ENCODE measurements around the gene ALOXE3.

Gene ALOXE3

GRCh38 chr17:8051831-8052230 is 66.5 kb downstream of the ALOXE3 start:
- H3K27ac ChIP-seq (ENCODE audit: low read depth, low read length), result no peak overlapping the region
- H3K36me3 ChIP-seq (ENCODE audit: control insufficient read depth, insufficient read depth, low read length), result no peaks in the 10 kb centered on the region
- no peak overlapping the region for H3K4me3 ChIP-seq (ENCODE audit: low read depth, low read length)
- H3K9me3 ChIP-seq (ENCODE audit: control insufficient read depth, insufficient read depth, low read depth, low read length), result no peaks in the 10 kb centered on the region
- H3K27me3 ChIP-seq (ENCODE audit: control insufficient read depth, insufficient read depth, low read length), result peaks cover 11% of the 10 kb centered on the region
- H3K9ac ChIP-seq (ENCODE audit: low read length), result no peak overlapping the region
- H3K4me1 ChIP-seq (ENCODE audit: control insufficient read depth, insufficient read depth, low read length), result no peaks in the 10 kb centered on the region; the same call in 1 of the 2 replicates

- Histone ChIP-seq H3K9me3 (ENCODE audit: control insufficient read depth, insufficient read depth, low read depth, low read length) (no peaks in the 10 kb centered on the region), H3K9ac (ENCODE audit: low read length) (no peak overlapping the region), H3K27me3 (ENCODE audit: control insufficient read depth, insufficient read depth, low read length) (peaks cover 14% of the 10 kb centered on the region; the same call in 1 of the 2 replicates), H3K4me3 (ENCODE audit: low read depth, low read length) (no peak overlapping the region), H3K4me1 (ENCODE audit: control insufficient read depth, insufficient read depth, low read length) (no peaks in the 10 kb centered on the region), H3K27ac (ENCODE audit: low read depth, low read length) (no peak overlapping the region), H3K36me3 (ENCODE audit: control insufficient read depth, insufficient read depth, low read length) (no peaks in the 10 kb centered on the region)
These were observed 69.6 kb downstream of the ALOXE3 start for GRCh38 chr17:8048736-8049135.

- no peak overlapping the region for H3K9ac ChIP-seq (ENCODE audit: low read length)
These were observed 70.1 kb downstream of the ALOXE3 start for GRCh38 chr17:8048236-8048635.

GRCh38 chr17:8047769-8048110 is 70.6 kb downstream of the ALOXE3 start:
- H3K4me3 ChIP-seq (ENCODE audit: low read depth, low read length), result no peak overlapping the region

More at GRCh38 chr17:8048236-8048635, 70.1 kb downstream of the ALOXE3 start:
- Histone ChIP-seq H3K4me1 (ENCODE audit: control insufficient read depth, insufficient read depth, low read length) (no peaks in the 10 kb centered on the region), H3K27ac (ENCODE audit: low read depth, low read length) (no peak overlapping the region), H3K9me3 (ENCODE audit: control insufficient read depth, insufficient read depth, low read depth, low read length) (no peaks in the 10 kb centered on the region), H3K27me3 (ENCODE audit: control insufficient read depth, insufficient read depth, low read length) (peaks cover 14% of the 10 kb centered on the region; the same call in 1 of the 2 replicates), H3K4me3 (ENCODE audit: low read depth, low read length) (no peak overlapping the region), H3K36me3 (ENCODE audit: control insufficient read depth, insufficient read depth, low read length) (no peaks in the 10 kb centered on the region)

GRCh38 chr17:8046929-8047768 is 71.2 kb downstream of the ALOXE3 start:
- Histone ChIP-seq H3K9ac (ENCODE audit: low read length) (no peak overlapping the region), H3K36me3 (ENCODE audit: control insufficient read depth, insufficient read depth, low read length) (no peaks in the 10 kb centered on the region), H3K4me3 (ENCODE audit: low read depth, low read length) (no peak overlapping the region), H3K4me1 (ENCODE audit: control insufficient read depth, insufficient read depth, low read length) (no peaks in the 10 kb centered on the region), H3K9me3 (ENCODE audit: control insufficient read depth, insufficient read depth, low read depth, low read length) (no peaks in the 10 kb centered on the region), H3K27ac (ENCODE audit: low read depth, low read length) (no peak overlapping the region), H3K27me3 (ENCODE audit: control insufficient read depth, insufficient read depth, low read length) (peaks cover 14% of the 10 kb centered on the region; the same call in 1 of the 2 replicates)

More at GRCh38 chr17:8047769-8048110, 70.6 kb downstream of the ALOXE3 start:
- Histone ChIP-seq H3K9ac (ENCODE audit: low read length) (no peak overlapping the region), H3K9me3 (ENCODE audit: control insufficient read depth, insufficient read depth, low read depth, low read length) (no peaks in the 10 kb centered on the region), H3K27me3 (ENCODE audit: control insufficient read depth, insufficient read depth, low read length) (peaks cover 14% of the 10 kb centered on the region; the same call in 1 of the 2 replicates), H3K27ac (ENCODE audit: low read depth, low read length) (no peak overlapping the region), H3K36me3 (ENCODE audit: control insufficient read depth, insufficient read depth, low read length) (no peaks in the 10 kb centered on the region), H3K4me1 (ENCODE audit: control insufficient read depth, insufficient read depth, low read length) (no peaks in the 10 kb centered on the region)

DNA sequence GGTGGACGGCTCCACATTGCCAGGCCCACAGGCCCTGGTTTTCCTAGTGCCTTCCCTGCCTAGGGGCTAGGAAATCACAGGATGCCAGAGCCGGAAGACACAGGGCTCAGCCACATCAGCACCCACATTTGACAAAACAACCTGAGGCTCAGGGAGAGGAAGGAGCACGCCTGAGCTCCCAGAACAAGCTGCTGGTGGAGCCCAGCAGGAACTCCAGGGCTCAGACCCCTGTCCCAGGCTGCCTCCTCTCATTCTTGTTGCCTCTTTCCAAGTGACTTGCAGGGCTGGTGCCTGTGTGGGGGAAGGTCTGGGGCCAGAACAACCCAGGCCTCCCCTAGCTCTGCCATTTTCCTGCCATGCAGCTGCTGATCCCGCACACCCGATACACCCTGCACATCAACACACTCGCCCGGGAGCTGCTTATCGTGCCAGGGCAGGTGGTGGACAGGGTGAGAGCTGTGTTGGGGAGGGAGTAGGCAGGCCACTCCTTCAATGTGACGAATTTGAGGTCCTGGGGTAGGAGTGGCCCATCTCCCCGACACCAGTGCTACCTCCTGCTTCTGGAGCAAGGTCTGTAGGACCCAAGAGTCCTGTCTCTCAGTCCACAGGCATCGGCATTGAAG is 71.9 kb downstream of the ALOXE3 start:
- H3K9ac ChIP-seq (ENCODE audit: low read length), result no peak overlapping the region
- no peaks in the 10 kb centered on the region for H3K36me3 ChIP-seq (ENCODE audit: control insufficient read depth, insufficient read depth, low read length)
- H3K27ac ChIP-seq (ENCODE audit: low read depth, low read length), result no peak overlapping the region
- no peaks in the 10 kb centered on the region for H3K4me1 ChIP-seq (ENCODE audit: control insufficient read depth, insufficient read depth, low read length)
- H3K27me3 ChIP-seq (ENCODE audit: control insufficient read depth, insufficient read depth, low read length), result peaks cover 8% of the 10 kb centered on the region; the same call in 1 of the 2 replicates
- no peak overlapping the region for H3K4me3 ChIP-seq (ENCODE audit: low read depth, low read length)
- H3K9me3 ChIP-seq (ENCODE audit: control insufficient read depth, insufficient read depth, low read depth, low read length), result no peaks in the 10 kb centered on the region

Data from HUES6 (cell line).